ENCODE measurements around the gene SYK. TPM values are rescaled to one million over a fixed set of nuclear protein-coding genes. Genes with fewer than 3 reads are reported as not detected.

The SYK gene
- total RNA-seq, 1 experiment from 2014 or later: 9.0 TPM

- Histone ChIP-seq H3K36me3 (ENCODE audit: control insufficient read depth in 1 of 2, insufficient read depth in 2 of 2, low read length in 2 of 2) (no peaks in the 10 kb centered on the region), H3K9me3 (ENCODE audit: control insufficient read depth in 1 of 2, insufficient read depth in 1 of 2, low read depth in 1 of 2, low read length in 2 of 2) (no peaks in the 10 kb centered on the region), H3K9me2 (ENCODE audit: insufficient read depth) (no peaks in the 10 kb centered on the region), H4K20me1 (ENCODE audit: insufficient read depth) (no peaks in the 10 kb centered on the region), H3K27me3 (ENCODE audit: insufficient read depth, low read length) (no peaks in the 10 kb centered on the region), H3K4me2 (ENCODE audit: low read length) (no peak overlapping the region), H3K79me2 (ENCODE audit: insufficient read depth, low read length) (no peaks in the 10 kb centered on the region), H3K4me3 (replicated peaks in 1 of 2; ENCODE audit: low read depth in 1 of 2, low read length in 2 of 2) (no peak overlapping the region), H2AFZ (ENCODE audit: low read depth, low read length, poor library complexity, severe bottlenecking) (no peak overlapping the region), H3K4me1 (ENCODE audit: control insufficient read depth in 1 of 2, insufficient read depth in 2 of 2, low read length in 2 of 2) (no peaks in the 10 kb centered on the region), H3K27ac (ENCODE audit: low read depth, low read length) (no peak overlapping the region), H3K9ac (ENCODE audit: low read length) (no peak overlapping the region)
- no peak for ATAC-seq
- POLR2A ChIA-PET: no interaction called here
- TF ChIP-seq SIN3A (IDR thresholded peaks at IDR 0.05; ENCODE audit: low read depth) (no peak), JUND (IDR thresholded peaks at IDR 0.05) (no peak)
- intact Hi-C loops (cut with micrococcal nuclease): no loop called here
- RAD21 ChIA-PET (ENCODE audit: low non-redundant PET in 1 of 2, low total read pairs in 2 of 2, uncharacterized antibody in 2 of 2, unreplicated experiment in 2 of 2): no interaction called here
- CTCF ChIA-PET: interaction anchor here (0.5 kb wide), 1 partner anchor 10 kb away, joined by 3 read pairs; no protein-coding TSS in a partner anchor
- no peak for DNase-seq (ENCODE audit: low read depth, low spot score)
- no TSS peak for BruUV-seq (replicated peaks)
Observed at GRCh38 chr9:90834828-90835595, 33.4 kb downstream of the SYK start.

GRCh38 chr9:90836411-90837080, 34.9 kb downstream of the SYK start:
- H3K4me3 ChIP-seq (replicated peaks in 1 of 2; ENCODE audit: low read depth in 1 of 2, low read length in 2 of 2): no peak overlapping the region
- DNase-seq (ENCODE audit: low read depth, low spot score) (no peak), ATAC-seq (no peak)
- intact Hi-C loops (cut with micrococcal nuclease): no loop called here
- no peak overlapping the region for H3K27ac ChIP-seq (ENCODE audit: low read depth, low read length)
- BruUV-seq (replicated peaks): no TSS peak
- H3K79me2 ChIP-seq (ENCODE audit: insufficient read depth, low read length): no peaks in the 10 kb centered on the region
- H3K9me2 ChIP-seq (ENCODE audit: insufficient read depth): no peaks in the 10 kb centered on the region
- no peak overlapping the region for H3K4me2 ChIP-seq (ENCODE audit: low read length)
- no peak for TF ChIP-seq SRF (IDR thresholded peaks at IDR 0.05; ENCODE audit: low read depth)
- H3K36me3 ChIP-seq (ENCODE audit: control insufficient read depth in 1 of 2, insufficient read depth in 2 of 2, low read length in 2 of 2): no peaks in the 10 kb centered on the region
- H3K9ac ChIP-seq (ENCODE audit: low read length): no peak overlapping the region
- H3K9me3 ChIP-seq (ENCODE audit: control insufficient read depth in 1 of 2, insufficient read depth in 1 of 2, low read depth in 1 of 2, low read length in 2 of 2): peaks cover 0 to 6% of the 10 kb centered on the region in 2 experiments; a peak in 1 of 4 replicates
- ChIA-PET CTCF (no interaction called here), POLR2A (no interaction called here), RAD21 (ENCODE audit: low non-redundant PET in 1 of 2, low total read pairs in 2 of 2, uncharacterized antibody in 2 of 2, unreplicated experiment in 2 of 2) (no interaction called here)
- H3K4me1 ChIP-seq (ENCODE audit: control insufficient read depth in 1 of 2, insufficient read depth in 2 of 2, low read length in 2 of 2): no peaks in the 10 kb centered on the region
- H4K20me1 ChIP-seq (ENCODE audit: insufficient read depth): no peaks in the 10 kb centered on the region
- no peak overlapping the region for H2AFZ ChIP-seq (ENCODE audit: low read depth, low read length, poor library complexity, severe bottlenecking)
- no peaks in the 10 kb centered on the region for H3K27me3 ChIP-seq (ENCODE audit: insufficient read depth, low read length)

All from HCT116 (cell line).